ENCODE data around the gene LRMDA. TPM values are rescaled to one million over a fixed set of nuclear protein-coding genes. Genes with fewer than 3 reads are reported as not detected.

LRMDA gene
- total and polyA plus RNA-seq, 2 of the 8 experiments (the other 6 are each of a cell fraction or from before 2014, with no cell fraction given), result 0.86 to 2.8 TPM

GRCh38 chr10:75597773-75598440 lies 166.5 kb downstream of the LRMDA start:
- Histone ChIP-seq H3K4ac (replicated peaks; ENCODE audit: insufficient read length, low read depth, low read length) (no peak overlapping the region), H3K27ac (ENCODE audit: low read depth, low read length) (no peak overlapping the region), H3K9me3 (ENCODE audit: insufficient read depth in 2 of 2, low read depth in 1 of 2, low read length in 1 of 2) (no peaks in the 10 kb centered on the region), H2AK5ac (ENCODE audit: low read depth, low read length) (no peak overlapping the region), H4K8ac (ENCODE audit: extremely low read depth, insufficient read depth, low read length) (no peak overlapping the region), H2AFZ (ENCODE audit: low read length) (no peak overlapping the region), H2BK120ac (replicated peaks; ENCODE audit: low read depth, low read length) (no peak overlapping the region), H2BK12ac (ENCODE audit: low read depth, low read length) (no peak overlapping the region), H3K23ac (ENCODE audit: insufficient read length) (no peak overlapping the region), H3K27me3 (replicated peaks in 1 of 4; ENCODE audit: control insufficient read depth in 3 of 4, extremely low read depth in 1 of 4, insufficient read depth in 3 of 4, low read length in 3 of 4) (peaks cover 19 to 44% (median 27%) of the 10 kb centered on the region in 4 experiments), H4K91ac (replicated peaks; ENCODE audit: insufficient read length, low read length) (no peak overlapping the region), H2BK5ac (ENCODE audit: low read depth, low read length) (no peak overlapping the region), H4K20me1 (replicated peaks in 1 of 2; ENCODE audit: control insufficient read depth in 1 of 2, insufficient read depth in 2 of 2, low read length in 2 of 2) (peaks cover 2 to 6% of the 10 kb centered on the region in 2 experiments), H3K18ac (ENCODE audit: extremely low read depth, low read length) (no peak overlapping the region), H2BK15ac (ENCODE audit: low read length) (no peak overlapping the region), H3K79me2 (ENCODE audit: control insufficient read depth in 1 of 2, insufficient read depth in 2 of 2, low read length in 2 of 2) (no peaks in the 10 kb centered on the region), H3K4me2 (ENCODE audit: insufficient read depth in 1 of 2, low read depth in 2 of 2, low read length in 2 of 2) (0 out of 4 replicates have a peak overlapping the region, but pooled peaks have one; percentile 15 to 49), H3K79me1 (ENCODE audit: low read depth, low read length) (no peaks in the 10 kb centered on the region), H4K5ac (ENCODE audit: insufficient read length, low read depth, low read length) (no peak overlapping the region), H2BK20ac (ENCODE audit: low read length) (no peak overlapping the region), H3K4me1 (replicated peaks in 1 of 4; ENCODE audit: control insufficient read depth in 3 of 4, insufficient read depth in 4 of 4, low read length in 3 of 4) (peaks cover 2 to 21% (median 13%) of the 10 kb centered on the region in 4 experiments; a peak in 6 of 7 replicates), H3K4me3 (ENCODE audit: extremely low read depth in 1 of 4, insufficient read depth in 2 of 4, low read depth in 3 of 4, low read length in 4 of 4) (peak overlapping the region in 1 of 4 experiments; percentile 35; a peak in 1 of 8 replicates), H3K36me3 (ENCODE audit: control insufficient read depth in 2 of 4, insufficient read depth in 4 of 4, low read length in 3 of 4) (no peaks in the 10 kb centered on the region), H3K9ac (replicated peaks in 1 of 4; ENCODE audit: extremely low read depth in 1 of 4, low read depth in 3 of 4, low read length in 3 of 4) (no peak overlapping the region), H3K14ac (ENCODE audit: insufficient read length) (no peak overlapping the region), H3K56ac (replicated peaks; ENCODE audit: insufficient read length, low read depth, low read length) (no peak overlapping the region), H3K23me2 (ENCODE audit: low read depth, low read length) (no peaks in the 10 kb centered on the region)
- ChIA-PET POLR2A (ENCODE audit: partially characterized antibody) (no interaction called here), CTCF (ENCODE audit: partially characterized antibody) (interaction anchor here (1.0 to 2.1 kb wide), 2 partner anchors 13 to 439 kb away, joined by 3 to 7 read pairs; no protein-coding TSS in a partner anchor)
- DNase-seq (ENCODE audit: low read depth in 1 of 2, low spot score in 2 of 2) (no peak), FAIRE-seq (no peak)
- 67% methylated on average over 15 of the region's 15 CpGs; no CpG with 5 or more reads in 1 of the 2 experiments for WGBS, 2 experiments (ENCODE audit: extremely low coverage in 1 of 2, insufficient coverage in 1 of 2, insufficient read length in 1 of 2, insufficient replicate concordance in 2 of 2, low coverage in 1 of 2, low lambda C conversion rate in 2 of 2, missing lambda C conversion rate in 1 of 2)
- TF ChIP-seq NRF1 (IDR thresholded peaks at IDR 0.05; ENCODE audit: low read depth, low read length) (no peak), CEBPB (IDR thresholded peaks at IDR 0.05; ENCODE audit: low read depth, low read length) (no peak), SUZ12 (IDR thresholded peaks at IDR 0.05; ENCODE audit: low read length) (no peak), EZH2 (IDR thresholded peaks at IDR 0.05; ENCODE audit: low read depth, low read length, severe bottlenecking) (no peak), PHF8 (conservative IDR thresholded peaks at IDR 0.05; ENCODE audit: low read depth, low read length) (no peak), CBX8 (IDR thresholded peaks at IDR 0.05; ENCODE audit: borderline replicate concordance, low read depth, low read length) (no peak), TBP (IDR thresholded peaks at IDR 0.05; ENCODE audit: low read depth, low read length) (no peak), KDM4A (IDR thresholded peaks at IDR 0.05; ENCODE audit: low read depth, low read length, severe bottlenecking) (no peak), FOSL1 (IDR thresholded peaks at IDR 0.05; ENCODE audit: insufficient read depth, low read depth, low read length) (no peak)
- TF ChIP-seq, protein P1, sequence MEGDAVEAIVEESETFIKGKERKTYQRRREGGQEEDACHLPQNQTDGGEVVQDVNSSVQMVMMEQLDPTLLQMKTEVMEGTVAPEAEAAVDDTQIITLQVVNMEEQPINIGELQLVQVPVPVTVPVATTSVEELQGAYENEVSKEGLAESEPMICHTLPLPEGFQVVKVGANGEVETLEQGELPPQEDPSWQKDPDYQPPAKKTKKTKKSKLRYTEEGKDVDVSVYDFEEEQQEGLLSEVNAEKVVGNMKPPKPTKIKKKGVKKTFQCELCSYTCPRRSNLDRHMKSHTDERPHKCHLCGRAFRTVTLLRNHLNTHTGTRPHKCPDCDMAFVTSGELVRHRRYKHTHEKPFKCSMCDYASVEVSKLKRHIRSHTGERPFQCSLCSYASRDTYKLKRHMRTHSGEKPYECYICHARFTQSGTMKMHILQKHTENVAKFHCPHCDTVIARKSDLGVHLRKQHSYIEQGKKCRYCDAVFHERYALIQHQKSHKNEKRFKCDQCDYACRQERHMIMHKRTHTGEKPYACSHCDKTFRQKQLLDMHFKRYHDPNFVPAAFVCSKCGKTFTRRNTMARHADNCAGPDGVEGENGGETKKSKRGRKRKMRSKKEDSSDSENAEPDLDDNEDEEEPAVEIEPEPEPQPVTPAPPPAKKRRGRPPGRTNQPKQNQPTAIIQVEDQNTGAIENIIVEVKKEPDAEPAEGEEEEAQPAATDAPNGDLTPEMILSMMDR (IDR thresholded peaks at IDR 0.05; ENCODE audit: control extremely low read depth in 1 of 3, insufficient read depth in 1 of 3, low read depth in 1 of 3, low read length in 3 of 3), result no peak
